Suprapubic skin (tissue), 4 donors: ENCODE data around the gene CDHR3.

Experiments used
- CTCF ChIP-seq, 2 donors: fragments of 200-600 bp in 1 of 2; fragments of 450-650 bp in 1 of 2; sonication (generic) in 1 of 2; IDR thresholded peaks; one replicate each; pipeline ENCODE4 v1.5.1; 2016 to 2019; ENCODE audit warnings: antibody characterized with exemption in 2 of 2, mild to moderate bottlenecking in 1 of 2, moderate library complexity in 1 of 2
- EP300 ChIP-seq: sonication (generic); formaldehyde crosslinking; IDR thresholded peaks from one replicate; pipeline ENCODE4 v1.6.1; 2017; ENCODE audit warnings: antibody characterized with exemption
- POLR2A ChIP-seq, 2 donors: fragments of 450-650 bp; IDR thresholded peaks; one replicate each; pipeline ENCODE4 v1.6.1; 2017; ENCODE audit warnings: antibody characterized with exemption in 2 of 2, mild to moderate bottlenecking in 2 of 2, moderate library complexity in 2 of 2
- POLR2AphosphoS5 ChIP-seq, 3 donors: sonication (generic); formaldehyde crosslinking; IDR thresholded peaks; one replicate each; pipeline ENCODE4 v1.6.1; 2017; ENCODE audit warnings: antibody characterized with exemption in 3 of 3

GRCh38 chr7:106031300-106032035 is 68.4 kb downstream of the CDHR3 start:
- TF ChIP-seq POLR2A (IDR thresholded peaks at IDR 0.05) (no peak), CTCF (IDR thresholded peaks at IDR 0.05) (no peak), POLR2AphosphoS5 (IDR thresholded peaks at IDR 0.05) (no peak), EP300 (no peak)
